Activated CD8-positive, alpha-beta memory T cell treated with anti-CD3 and anti-CD28 coated beads, Interleukin-2, amount 50 U/mL, for 4 hours (primary cell): ENCODE results near the gene EFEMP1.

Experiments
- DNase-seq: peaks from one replicate; pipeline ENCODE4 v3.0.0-alpha.2; 2020

EFEMP1 gene

DNA sequence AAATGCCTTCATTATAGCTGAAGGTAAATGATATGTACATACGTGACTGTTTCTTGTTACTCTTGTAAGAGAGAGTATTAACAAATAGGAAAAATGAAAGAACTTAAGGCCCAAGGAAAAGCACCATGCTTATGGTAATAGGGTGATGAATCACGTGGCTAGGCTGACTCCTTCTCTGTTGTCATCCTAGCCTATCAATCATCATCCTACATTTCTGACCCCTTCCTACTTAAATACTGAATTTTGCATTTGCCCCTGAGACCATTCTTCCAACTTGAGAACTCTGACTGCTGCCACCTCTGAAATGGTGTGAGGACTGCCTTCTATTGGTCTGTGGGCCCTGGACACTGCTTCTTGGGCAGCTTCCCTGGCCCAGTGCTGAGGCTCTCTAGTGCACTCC lies 28.9 kb downstream of the EFEMP1 start:
- DNase-seq = no peak

DNA sequence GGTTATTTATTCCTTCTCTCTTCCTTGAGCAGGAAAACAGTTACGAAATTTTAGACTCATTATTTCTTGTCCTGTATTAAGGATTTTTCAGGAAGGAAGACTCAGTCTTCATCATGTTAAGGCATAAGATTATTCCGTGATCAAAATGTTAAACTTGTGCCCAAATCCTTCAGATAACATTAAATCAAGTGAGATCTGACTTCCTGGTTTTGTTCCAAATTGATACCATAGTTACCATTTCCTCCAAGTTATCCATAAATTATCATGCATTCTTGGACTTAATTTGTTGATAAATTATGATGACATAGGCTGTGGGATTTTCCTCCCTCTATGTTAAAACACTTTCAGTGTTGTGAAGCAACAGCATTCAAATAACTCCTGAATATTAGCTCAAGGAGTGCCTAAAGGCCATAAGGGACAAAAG lies 31.9 kb downstream of the EFEMP1 start:
- DNase-seq = no peak

DNA sequence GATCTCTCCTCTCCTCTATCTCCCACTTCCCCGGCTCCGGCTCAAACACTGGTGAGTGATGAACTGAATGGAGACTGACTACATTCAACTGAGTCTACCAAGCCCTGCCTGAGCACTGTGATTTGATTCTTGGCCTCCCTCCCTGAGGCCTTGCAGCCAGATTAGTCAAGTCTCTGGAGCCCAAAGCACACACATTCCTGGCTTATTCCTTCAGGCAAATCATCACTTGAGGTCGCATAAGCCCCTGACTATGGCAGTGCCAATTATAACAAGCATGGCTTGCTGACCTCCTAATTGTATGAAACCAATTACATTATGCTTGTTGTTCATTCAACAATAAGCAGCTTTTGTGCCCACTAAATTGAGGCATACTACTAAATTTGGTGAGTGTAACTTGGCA lies 34.6 kb downstream of the EFEMP1 start:
- no peak for DNase-seq

DNA sequence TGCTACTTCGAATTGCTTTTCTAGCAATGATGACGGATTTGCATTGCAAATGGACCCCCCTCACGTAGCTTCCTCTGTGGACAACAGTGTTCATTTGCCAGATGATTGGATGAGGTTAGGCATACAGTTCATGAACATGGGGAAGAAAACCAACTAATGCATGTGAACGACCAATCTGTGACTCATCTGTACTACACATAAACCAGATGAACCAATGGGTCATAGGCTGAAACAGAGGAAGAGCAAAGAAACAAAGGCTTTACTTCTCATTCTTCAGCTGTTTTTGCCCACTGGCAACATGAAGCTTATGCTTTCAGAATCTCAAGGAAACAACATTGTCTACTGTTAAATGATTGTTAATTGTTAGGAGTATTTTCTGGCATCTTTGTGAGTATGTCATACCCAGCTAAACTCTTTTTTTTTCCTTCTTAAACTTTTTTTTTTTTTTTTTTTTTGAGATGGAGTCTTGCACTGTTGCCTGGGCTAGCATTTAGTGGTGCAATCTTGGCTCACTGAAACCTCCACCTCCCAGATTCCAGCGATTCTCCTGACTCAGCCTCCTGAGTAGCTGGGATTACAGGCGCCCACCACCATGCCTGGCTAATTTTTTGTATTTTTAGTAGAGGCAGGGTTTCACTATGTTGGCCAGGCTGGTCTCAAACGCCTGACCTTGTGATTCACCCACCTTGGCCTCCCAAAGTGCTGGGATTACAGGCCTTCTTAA lies 35.5 kb downstream of the EFEMP1 start:
- DNase-seq = no peak

DNA sequence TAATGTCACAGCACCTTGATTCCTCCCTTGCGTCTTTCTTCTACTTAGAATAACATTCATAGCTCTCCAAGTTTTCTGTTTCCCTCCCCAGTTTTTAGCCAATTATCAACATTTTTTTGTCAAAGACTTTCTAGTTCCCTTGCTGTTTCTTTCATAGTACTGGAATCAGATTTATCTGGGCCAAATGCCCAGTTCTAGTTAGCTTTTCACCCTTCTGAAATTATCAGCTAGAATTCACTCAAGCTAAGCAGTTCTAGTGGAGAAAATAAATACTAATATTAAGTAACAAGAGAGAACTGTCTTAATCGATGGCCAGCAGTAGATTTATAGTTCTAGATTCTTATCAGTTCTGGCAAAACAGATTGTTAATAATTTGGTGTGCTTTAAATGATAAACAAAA lies 36.2 kb downstream of the EFEMP1 start:
- DNase-seq = no peak

DNA sequence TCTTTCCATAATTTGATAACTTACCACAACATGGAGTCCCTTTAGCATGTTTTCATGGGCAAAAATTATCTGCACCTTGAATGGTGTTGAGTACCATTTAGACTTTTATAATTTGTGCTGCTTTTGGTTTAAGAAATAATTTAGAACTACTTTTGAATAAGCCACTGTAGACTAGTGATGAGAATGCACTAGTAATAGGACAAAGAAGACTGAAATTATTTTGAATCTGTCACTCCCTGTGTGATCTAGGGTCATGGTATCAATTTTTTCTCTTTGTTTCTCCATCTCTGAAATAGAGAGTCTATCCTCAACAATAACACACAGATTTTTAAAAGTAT lies 37.7 kb downstream of the EFEMP1 start:
- DNase-seq = no peak

DNA sequence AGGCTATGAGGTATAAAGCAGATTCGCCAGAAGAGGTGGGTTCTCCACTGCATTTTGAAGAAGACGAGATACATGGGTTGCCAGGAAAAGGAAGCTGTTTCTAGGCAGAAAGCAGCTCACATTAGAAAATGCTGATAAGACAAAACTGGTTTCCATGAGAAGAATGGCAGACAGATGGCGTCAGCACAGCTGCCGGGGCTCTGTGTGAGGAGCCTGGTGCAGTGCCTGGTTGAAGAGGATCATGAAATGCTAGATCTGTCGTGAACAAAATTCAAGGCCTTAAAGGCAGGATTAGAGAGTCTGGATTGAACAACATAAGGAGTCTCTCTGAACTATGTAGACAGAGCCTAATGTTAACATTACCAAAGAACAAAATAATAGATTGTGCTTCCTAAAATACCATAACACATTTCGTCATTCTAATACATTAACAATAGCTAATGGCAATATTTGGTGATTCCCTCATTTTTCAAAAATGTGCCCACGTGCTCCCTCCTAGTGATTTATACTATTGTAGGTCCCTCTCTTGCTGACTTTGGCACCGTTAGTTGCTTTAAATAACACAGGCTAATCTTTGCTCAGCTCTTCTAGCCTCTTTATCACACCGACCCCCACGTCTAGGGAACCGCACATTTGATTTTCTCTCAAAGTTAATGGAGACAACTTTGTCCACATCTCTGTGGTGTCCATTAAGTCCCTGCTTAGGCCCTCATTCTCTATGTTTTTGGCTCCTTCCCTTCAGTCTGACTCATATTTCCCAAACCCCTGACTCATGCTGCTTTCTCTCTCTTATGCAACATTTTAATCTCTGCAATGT lies 38.2 kb downstream of the EFEMP1 start:
- DNase-seq = no peak

DNA sequence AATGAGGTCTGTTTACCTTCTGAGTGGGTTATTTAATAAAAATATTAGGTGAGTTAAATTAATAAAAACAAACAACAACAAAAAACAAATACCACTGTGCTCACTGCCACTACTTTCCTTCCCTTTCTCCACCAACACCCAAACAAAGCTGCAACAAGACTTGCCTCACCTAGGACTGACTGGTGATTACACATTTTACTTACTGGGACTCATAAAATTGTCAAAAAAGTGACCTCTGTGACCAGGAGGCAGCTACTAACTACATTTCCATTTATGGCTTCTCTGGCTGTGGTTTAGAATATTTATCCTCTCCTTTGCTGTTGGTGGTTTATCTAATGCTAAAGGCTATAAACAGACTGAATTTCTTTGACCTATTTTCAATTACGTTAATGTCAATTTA lies 39.8 kb downstream of the EFEMP1 start:
- no peak for DNase-seq

DNA sequence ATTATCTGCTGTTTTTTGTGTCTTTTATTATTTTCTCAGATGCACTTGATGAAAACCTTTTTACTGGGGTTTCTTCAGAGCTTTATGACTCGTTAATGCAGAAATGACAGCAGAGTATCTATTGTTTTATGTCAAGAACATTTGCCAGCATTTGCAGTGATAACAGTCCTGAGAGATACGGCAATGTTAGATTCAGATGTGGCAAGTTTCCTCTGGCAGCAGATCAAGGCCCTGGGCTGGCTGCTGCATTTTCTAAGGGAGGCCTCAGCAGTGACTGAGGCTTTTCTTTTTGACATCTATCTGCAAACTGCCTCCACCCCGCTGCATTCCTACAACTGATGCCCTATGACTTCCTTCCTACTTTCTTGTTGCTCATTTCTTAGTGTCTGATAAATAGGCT lies 40.2 kb downstream of the EFEMP1 start:
- DNase-seq = no peak

DNA sequence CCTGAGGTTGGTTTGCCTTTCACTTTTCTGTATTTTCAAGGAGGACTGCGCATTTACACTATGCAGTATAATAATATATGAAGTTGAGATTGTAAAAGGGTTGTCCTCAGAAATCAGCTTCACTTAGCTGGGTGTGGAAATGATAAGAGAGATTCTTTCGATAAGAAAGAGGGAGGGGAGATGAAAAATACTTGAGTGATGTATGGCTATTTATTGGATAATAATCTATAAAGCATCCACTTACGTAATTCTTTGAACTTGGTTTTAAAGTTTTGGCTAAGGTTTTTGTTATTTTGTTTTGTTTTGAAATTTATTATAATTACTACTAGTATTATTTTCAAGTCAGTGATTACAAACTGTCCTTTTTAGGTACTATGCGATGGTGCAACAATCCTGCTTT lies 40.6 kb downstream of the EFEMP1 start:
- no peak for DNase-seq

DNA sequence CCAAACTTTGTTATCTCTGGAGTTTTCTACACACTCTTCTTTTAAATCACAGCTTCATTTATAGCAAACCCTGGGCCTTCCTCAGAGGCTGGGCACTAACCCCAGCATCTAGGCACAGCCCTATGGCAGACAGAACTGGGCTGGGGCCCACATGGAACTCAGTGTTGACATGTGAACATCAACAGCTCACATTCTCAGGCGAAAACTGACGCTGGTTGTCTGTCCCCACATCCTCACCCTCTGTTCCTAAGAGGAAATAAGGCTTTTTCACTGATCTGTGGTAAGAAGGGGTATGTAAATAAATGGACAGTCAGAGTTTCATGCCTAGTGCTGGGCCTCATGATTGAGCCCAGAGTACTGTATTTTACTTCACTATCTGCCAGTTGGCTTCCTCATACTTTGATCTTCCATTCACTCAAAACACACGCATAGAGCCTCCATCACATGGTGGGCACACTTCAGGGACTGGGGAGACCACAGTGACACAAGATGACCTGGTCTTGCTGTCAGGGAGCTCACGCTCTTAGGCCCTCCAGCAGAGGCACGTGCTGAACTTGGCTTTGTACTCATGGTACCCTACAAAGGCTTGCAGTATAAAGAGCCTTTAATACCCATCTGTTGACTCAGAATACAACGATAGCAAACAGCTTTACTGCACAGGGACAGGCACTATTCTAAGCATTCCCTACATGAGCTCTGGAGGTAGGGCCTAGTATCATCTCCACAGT lies 43.0 kb downstream of the EFEMP1 start:
- no peak for DNase-seq

DNA sequence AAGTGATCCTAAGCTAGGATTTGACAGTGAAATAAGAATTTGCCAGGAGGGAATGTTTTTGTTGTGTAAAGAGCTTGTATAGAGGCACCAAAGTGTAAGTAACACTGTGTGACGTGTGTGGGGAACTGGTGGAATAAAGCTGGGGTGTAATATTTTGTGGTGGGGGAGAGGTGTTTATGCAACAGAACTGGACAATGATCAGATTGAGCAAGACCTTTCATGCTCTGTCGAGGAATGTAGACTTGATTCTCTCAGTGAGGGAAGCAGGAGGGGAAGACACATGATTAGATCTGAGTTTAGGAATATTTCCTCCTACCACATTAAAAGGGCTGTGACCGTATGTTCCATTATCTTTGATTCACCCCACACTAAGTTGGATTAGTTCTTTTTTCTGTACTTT lies 43.6 kb downstream of the EFEMP1 start:
- no peak for DNase-seq

DNA sequence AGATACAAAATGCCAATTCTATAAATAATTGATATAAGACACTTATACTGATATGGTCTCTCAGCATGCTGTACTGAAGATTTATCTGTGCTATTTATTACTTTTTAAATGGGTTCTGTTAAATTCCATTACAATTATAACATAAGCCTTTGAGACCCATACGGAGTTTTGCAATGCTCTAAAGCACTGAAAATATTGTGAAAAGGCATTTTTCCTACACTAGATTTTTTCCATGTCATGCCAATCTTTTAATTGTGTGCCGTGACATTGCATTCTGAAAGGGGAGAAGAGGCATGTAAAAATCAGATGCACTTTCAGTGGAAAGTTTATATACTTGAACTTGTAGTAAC lies 46.5 kb downstream of the EFEMP1 start:
- no peak for DNase-seq

DNA sequence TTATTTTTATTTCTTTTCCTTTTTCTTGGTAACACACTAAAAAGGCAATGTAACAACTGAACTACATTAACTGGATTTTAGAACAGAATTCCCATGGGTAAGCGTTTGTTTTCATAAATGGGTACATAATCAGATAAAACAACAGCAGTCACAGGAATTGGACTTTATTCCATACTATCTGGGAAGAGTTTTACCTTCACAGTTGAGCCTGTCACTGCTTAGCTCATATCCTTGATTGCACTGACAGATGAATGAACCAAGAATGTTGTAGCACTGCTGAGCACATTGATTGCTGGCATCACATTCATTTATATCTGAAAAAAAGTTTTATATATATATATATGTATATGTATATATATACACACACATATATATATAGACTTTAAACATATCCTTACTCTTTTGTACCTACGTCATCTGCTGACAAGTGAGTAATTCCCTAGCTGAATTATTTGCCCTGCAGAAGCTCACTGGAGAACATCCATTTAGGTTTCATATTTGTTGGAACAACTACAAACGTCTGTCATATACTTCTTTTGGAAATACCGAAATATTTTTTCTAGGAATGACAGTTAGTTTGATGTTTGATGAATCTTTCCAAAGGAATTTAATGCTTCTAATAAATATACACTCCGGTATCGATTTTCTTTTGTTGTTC lies 47.0 kb downstream of the EFEMP1 start:
- no peak for DNase-seq

DNA sequence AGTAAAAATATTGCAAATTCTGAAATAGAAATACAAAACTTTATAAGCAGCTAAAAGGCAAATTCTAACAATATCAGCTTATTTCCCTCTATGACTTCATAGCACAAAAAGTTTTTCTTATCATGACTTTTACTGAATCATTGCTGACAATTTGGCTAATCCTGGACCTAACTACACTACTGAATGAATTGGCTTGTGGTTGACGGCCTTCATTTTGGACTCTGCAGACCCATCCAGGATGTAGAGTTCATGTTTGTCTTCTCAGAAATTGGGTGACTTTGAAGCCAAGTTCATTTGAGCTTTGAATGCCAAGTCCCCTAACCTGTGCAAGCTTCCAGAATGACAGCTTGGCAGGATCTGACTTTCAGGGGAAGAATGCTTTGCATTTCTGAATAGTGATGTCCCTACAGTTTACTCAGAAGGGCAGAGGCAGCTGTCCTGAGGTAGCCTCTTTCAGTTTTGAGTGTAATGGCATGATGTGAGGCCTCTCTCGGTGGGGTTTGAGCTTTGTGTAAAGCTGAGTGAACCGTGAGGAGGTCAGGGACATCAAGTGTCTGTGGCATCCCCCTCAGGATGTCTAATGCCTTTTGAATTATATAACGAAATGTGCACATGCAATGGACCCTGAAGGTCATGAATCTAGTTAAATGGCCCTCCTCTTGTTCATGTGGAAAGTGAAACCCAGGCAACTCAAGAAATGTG lies 48.0 kb downstream of the EFEMP1 start:
- no peak for DNase-seq

DNA sequence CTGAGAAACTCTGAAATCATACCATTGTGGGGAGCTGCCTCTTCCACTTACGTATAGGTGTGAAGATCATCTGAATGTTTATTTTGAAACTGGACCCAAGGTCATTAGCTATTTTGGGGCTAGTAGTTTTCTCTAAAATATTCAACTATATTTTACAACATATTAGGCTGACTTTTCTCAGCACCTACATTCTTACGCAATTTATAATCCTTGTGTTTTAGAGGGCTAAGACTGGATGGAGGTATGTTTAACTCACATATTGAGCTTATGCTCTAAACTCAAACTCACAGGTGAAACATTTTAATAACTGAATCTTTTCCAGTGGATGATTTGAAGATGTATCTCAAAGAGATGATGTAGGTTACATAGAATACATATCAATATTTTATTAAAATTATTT lies 49.2 kb downstream of the EFEMP1 start:
- DNase-seq = no peak

DNA sequence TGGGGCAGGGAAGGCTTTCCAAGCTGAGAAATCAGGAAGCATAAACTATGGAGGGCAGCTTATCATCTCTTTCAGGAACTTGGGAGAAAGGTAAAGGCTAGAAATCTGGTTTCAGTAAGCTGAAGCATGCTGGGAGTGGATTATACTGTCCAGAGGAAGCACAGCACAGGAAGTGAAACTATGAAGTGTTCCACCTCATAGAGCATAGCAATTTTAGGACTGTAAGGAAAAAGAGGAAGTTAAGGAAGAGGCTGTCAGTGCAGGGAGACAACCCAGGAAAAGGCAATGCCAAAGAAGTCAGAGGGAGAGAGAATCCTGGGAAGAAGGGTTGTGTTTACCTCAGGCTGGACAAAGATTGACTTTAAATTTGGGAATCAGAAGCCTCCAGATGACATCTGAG lies 51.9 kb downstream of the EFEMP1 start:
- DNase-seq = no peak

DNA sequence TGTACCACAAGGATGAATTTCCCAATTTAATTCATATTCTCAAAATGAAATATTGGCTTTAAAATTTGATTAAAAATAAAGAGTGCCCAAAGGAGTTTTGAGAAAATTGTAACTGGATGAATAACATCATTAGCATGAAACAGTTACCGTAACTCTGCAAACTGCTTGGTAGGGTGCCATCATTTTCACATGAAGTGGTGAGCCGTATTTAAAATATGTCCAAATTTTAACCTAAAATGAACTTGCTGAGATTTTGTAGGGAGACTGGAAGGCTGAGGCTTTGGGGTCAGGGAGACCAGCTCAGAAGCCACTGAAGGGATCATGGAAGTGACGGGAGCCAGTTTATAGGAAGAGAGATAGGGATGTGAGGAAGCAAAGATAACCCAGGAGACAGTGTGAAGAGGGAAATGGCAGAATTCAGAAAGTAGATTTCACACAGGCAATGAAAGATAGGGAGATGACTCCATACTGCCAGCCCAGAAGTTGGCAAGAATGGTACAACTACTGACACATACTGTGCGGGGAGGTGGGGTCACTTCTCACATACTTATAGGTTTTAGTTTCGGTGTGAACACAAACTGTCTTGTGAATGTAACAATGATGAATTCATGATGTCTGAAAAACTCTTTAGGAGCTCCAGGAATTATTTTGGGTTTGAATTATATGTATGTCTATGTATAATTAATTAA lies 53.8 kb downstream of the EFEMP1 start:
- DNase-seq = no peak

DNA sequence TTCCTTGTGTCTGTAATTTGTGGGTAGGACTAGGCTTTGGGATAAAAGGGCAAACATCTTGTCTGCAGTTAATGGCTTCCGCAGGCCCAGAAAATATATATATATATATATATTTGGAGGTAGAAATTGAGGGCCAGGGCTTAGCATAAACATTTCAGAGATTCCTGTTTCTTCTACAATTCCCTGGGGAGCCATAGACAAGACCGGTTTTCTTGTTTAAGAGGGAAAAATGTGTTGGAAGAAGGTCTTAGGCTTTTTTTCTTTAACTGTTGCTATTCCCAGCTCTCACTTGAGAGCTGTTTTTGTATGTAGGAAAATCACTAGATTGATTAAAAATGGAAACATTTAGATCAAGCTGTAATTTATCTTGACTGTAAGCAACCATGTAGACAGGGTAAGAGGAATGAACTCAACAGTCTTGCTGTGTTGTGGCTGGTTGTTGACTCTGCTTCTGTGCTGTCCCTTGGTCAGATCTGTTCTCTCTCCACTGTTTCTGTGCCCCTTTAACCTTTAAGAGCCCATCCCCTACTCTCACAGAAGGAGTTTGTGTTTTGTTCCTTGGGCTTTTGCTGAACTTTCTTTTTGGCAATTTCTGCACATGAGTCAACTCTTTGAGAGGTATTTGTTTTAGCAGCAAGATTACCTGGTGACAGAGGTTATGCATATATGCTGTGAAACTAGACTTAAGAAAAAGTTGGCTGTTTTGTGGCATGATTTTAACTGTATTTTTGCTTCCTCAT lies 58.3 kb downstream of the EFEMP1 start:
- DNase-seq = no peak

DNA sequence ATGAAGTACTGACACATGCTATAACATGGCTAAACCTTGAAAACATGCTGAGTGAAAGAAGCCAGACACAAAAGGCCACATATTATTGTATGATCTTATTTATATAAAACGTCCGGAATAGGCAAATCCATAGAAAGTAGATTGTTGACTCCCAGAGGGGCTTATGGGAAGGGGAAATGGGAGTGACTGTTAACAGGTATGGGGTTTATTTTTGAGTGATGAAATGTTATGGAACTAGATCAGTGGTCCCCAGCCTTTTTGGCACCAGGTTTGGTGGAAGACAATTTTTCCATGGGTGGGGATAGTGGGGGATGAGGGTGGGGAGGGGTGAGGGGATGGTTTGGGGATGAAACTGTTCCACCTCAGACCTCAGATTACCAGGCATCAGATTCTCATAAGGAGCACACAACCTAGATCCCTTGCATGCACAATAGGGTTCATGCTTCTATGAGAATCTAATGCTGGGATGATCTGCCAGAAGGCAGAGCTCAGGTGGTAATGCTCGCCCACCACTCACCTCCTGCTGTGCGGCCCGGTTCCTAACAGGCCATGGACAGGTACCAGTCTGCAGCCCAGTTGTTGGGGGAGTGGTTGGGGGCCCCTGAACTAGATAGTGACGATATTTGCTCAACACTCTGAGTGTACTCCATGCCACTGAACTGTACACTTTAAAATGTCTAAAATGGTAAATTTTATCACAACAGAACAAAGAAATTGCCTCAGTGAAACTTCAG lies 59.1 kb downstream of the EFEMP1 start:
- DNase-seq = no peak
